Heart left ventricle (tissue), 13 donors: ENCODE data around the gene KCNMA1.

ENCODE experiments used
- POLR2A ChIP-seq, 2 donors: fragments of 450-650 bp; IDR thresholded peaks; one replicate each; pipeline ENCODE4 v1.6.1; 2017; ENCODE audit warnings: antibody characterized with exemption in 2 of 2, mild to moderate bottlenecking in 2 of 2, moderate library complexity in 2 of 2
- TF ChIP-seq, protein P1 (sequence below), 12 donors: fragments of 200-600 bp; sonication (generic) in 4 of 12; IDR thresholded peaks; one replicate each; pipeline versions ENCODE4 v1.5.0 to v1.8.0; 2018 to 2022; ENCODE audit warnings: antibody characterized with exemption in 12 of 12, mild to moderate bottlenecking in 5 of 12
- donor health status: ischemic (EF 13 %, LVEDD 7.1; RV severe dilation, severe dysfunction).
- donor health status: DM: no; HTN: yes; CAD: no.
- donor health status: DM: no; HTN: no; CAD: no.
- donor health status: ischemic (EF 25% LVEDD 6.9; RV normal size, moderate dysfunction).
- donor health status: ischemic (EF 25% LVEDD 5.7; RV mildly dilated, moderate dysfunction).
- donor health status: ischemic (EF 35%, LVEDD 5.7; RV mildly dilated, moderate dysfunction).
- donor health status: nonischemic (EF 11% LVEDD 7.7; RV severe dilation, severe dysfunction).
- donor health status: DM: yes; HTN: yes; CAD: no.
- donor health status: PGD.
- donor health status: ischemic (EF 29% LVEDD 5.4; RV normal size, mild dysfunction).
- donor health status: nonischemic (EF 23%, LVEDD 6.1; RV moderate dilation, normal function).

DNA sequence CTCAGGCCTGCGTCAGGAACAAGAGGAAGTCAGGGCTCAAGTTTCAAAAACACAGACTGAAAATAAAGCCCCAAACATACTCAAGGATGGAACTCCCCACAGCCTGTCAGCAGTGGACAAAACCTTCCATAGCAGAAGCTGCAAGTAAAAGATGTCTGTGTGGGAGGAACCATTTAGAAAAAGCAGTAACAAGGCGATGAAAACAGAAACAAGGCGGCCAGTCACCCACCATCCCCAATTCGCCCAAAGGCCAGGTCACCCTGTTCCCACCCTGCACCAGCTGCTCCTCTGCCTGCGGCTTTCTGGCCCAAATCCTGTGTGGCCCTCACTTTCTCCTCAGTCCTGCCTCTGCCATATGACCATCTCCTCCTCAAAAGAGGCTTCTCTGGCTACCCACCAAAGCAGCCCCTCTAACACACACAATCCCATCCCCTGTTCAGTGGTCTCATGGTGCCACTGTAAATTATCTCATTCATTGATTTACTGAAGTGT is 27.8 kb downstream of the KCNMA1 start:
- TF ChIP-seq, protein P1, sequence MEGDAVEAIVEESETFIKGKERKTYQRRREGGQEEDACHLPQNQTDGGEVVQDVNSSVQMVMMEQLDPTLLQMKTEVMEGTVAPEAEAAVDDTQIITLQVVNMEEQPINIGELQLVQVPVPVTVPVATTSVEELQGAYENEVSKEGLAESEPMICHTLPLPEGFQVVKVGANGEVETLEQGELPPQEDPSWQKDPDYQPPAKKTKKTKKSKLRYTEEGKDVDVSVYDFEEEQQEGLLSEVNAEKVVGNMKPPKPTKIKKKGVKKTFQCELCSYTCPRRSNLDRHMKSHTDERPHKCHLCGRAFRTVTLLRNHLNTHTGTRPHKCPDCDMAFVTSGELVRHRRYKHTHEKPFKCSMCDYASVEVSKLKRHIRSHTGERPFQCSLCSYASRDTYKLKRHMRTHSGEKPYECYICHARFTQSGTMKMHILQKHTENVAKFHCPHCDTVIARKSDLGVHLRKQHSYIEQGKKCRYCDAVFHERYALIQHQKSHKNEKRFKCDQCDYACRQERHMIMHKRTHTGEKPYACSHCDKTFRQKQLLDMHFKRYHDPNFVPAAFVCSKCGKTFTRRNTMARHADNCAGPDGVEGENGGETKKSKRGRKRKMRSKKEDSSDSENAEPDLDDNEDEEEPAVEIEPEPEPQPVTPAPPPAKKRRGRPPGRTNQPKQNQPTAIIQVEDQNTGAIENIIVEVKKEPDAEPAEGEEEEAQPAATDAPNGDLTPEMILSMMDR (IDR thresholded peaks at IDR 0.05), result no peak
- TF ChIP-seq POLR2A (IDR thresholded peaks at IDR 0.05), result no peak
